Midbrain (tissue), 1 donor: ENCODE data around the gene MORF4L1.

ENCODE experiments used
- DNase-seq: peaks from one replicate; lab custom pipeline; 2025; lab: John Stamatoyannopoulos, UW

The MORF4L1 gene

GRCh38 chr15:78946493-78946892, 73.8 kb downstream of the MORF4L1 start:
- no peak for DNase-seq

GRCh38 chr15:78947506-78947905, 74.8 kb downstream of the MORF4L1 start:
- no peak for DNase-seq
